Right lobe of liver (tissue), 4 donors: ENCODE data around the gene ORAI1.

ENCODE experiments used
- CTCF ChIP-seq, 4 donors: fragments of 200-600 bp in 3 of 4; fragments of 450-650 bp in 1 of 4; IDR thresholded peaks; one replicate each; pipeline versions ENCODE4 v1.5.1 to v1.8.0; 2016 to 2022; ENCODE audit warnings: antibody characterized with exemption in 4 of 4, mild to moderate bottlenecking in 2 of 4
- POLR2A ChIP-seq: fragments of 450-650 bp; IDR thresholded peaks from one replicate; pipeline ENCODE4 v1.6.1; 2017; ENCODE audit warnings: antibody characterized with exemption, mild to moderate bottlenecking
- donor health status: DM: no; HTN: no; CAD: no.
- donor health status: DM: no; HTN: no; CAD: no.
- donor health status: DM: no; HTN: yes; CAD: no.

DNA sequence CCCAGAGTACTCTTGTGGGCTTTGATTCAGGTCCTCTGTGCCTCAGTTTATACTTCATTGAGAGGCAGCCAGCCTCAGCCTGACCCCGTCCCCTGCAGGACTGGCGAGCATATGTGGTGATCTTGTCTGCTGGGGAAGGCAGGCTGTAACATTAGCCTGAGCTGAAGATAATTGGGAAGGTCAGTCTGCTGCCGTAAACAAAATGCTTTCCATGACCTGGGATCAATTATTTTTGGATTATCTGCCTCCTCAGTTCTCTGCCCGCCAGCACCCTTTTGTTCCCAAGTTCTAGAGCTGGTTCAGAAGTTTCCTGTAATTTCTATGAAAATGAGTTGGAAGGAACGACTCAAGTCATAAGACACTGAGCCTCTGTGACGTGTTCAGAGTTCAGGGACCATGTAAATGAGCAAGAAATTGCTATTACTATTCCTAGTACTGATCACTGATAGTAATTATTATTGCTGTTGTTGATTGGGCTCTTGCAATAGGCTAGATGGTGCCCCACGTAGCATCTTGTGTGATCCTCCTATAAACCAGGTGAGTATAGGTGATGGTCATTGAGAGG lies 4.5 kb downstream of the ORAI1 start:
- TF ChIP-seq CTCF (IDR thresholded peaks at IDR 0.05) = no peak
- TF ChIP-seq POLR2A = no peak
